GM13977 (cell line): ENCODE measurements around the gene RERG.

Source experiments
- DNase-seq: peaks from one replicate; pipeline ENCODE4 v3.0.0; 2012; ENCODE audit warnings: low spot score
- CTCF ChIP-seq: IDR thresholded peaks from 2 replicates; pipeline ENCODE4 v1.5.1; 2012; ENCODE audit warnings: mild to moderate bottlenecking, control low read depth; ENCODE audit not compliant: insufficient read depth; ENCODE audit errors: extremely low read depth, missing control alignments
- in situ Hi-C: fragments of 300-500 bp; cut with MboI; formaldehyde crosslinking; loops from one replicate; pipeline ENCODE4 v1.12.0; 2022; ENCODE audit warnings: low sequenced_read_pairs, low pct_unique_long_range_greater_than_20kb, mixed read lengths, inconsistent platforms; ENCODE audit not compliant: unreplicated experiment

The RERG gene

GRCh38 chr12:15143467-15143866, 77.8 kb downstream of the RERG start:
- no peak for DNase-seq
- in situ Hi-C loops = no loop called here
- TF ChIP-seq CTCF = no peak

DNA sequence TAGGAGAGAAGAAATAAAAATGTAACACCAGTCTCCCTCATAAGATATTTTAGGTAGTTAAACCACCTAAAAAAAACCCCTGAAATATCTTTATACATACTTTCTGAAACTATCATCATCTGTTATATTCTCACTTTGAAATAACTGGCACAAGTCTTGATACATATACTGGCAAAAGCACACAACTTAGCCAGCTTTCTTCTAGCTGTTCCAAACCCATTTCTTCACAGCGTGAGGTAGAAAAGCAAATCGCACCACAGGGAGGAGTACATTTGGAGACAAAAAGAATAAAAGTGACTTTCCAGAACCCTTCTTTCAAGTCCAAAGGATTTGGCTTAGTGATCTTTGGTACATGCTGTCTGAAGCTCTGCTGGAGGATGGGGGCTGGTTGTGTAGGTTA, 78.5 kb downstream of the RERG start:
- TF ChIP-seq CTCF = no peak
- no peak for DNase-seq
- in situ Hi-C loops = no loop called here

- TF ChIP-seq CTCF = no peak
- DNase-seq = no peak
- in situ Hi-C loops = no loop called here
Observed at GRCh38 chr12:15131431-15131830, 89.8 kb downstream of the RERG start.

- in situ Hi-C loops = no loop called here
- no peak for DNase-seq
- no peak for TF ChIP-seq CTCF
Observed at GRCh38 chr12:15130541-15130940, 90.7 kb downstream of the RERG start.

DNA sequence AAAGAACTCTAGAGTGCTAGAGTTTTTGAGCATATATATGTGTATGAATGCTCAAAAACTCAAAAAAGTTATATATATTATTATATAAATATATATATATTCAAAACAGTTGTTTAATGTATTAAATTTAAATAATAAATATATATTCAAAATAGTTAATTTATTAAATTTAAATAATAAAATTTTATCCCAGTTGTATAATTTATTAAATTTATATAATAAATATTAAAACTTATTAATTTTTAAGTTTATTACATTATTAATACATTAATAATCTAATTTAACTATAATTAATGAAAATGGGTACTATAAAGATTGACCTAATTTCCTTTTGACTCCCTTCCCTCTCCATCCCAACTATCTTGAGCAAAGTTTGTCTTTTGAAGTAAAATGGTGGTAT, 97.8 kb downstream of the RERG start:
- in situ Hi-C loops = no loop called here
- no peak for DNase-seq
- no peak for TF ChIP-seq CTCF

DNA sequence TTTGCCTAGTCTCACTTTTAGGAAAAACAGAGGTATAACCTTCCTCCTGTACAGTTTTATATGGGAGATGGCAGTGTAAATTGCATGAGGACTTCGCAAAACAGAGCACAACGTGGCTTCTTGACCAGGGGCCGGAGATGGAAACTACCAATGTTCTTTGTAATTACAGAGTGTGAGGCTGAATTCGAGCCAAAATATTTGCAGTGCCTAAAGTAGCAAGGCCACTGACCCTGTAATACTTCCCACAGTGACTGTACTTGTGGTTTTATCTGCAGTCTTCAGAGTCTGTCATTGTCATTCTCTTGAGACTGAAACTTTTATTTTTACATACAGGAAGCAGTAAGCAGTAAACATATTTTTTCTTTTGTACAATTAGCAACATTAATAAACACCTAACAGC, 98.9 kb downstream of the RERG start:
- in situ Hi-C loops = no loop called here
- TF ChIP-seq CTCF = no peak
- no peak for DNase-seq

GRCh38 chr12:15118955-15119354, 102.3 kb downstream of the RERG start:
- in situ Hi-C loops = no loop called here
- TF ChIP-seq CTCF = no peak
- DNase-seq = no peak
